AG08396 (cell line): Measurements from ENCODE around the gene OR12D1.

ENCODE experiments used
- DNase-seq: peaks from one replicate; pipeline ENCODE4 v3.0.0; 2012; ENCODE audit warnings: low spot score, mixed read lengths

OR12D1 gene

GRCh38 chr6:29465801-29466200 is 51.1 kb downstream of the OR12D1 start:
- no peak for DNase-seq

- no peak for DNase-seq
Observed at GRCh38 chr6:29466241-29466640, 51.5 kb downstream of the OR12D1 start.
